Stimulated activated CD4-positive, alpha-beta T cell treated with anti-CD3 and anti-CD28 coated beads, TNF-alpha, amount 100 ng/mL, for 4 hours (primary cell): ENCODE data around the gene PPM1H.

ENCODE experiments used
- DNase-seq, 3 experiments: peaks; one replicate each; pipeline ENCODE4 v3.0.0-alpha.2; 2020; ENCODE audit warnings: low read depth in 3 of 3

The PPM1H gene

GRCh38 chr12:62649412-62650138 is 285.4 kb downstream of the PPM1H start:
- no peak for DNase-seq

- no peak for DNase-seq
Measured at GRCh38 chr12:62647586-62647985, 287.4 kb downstream of the PPM1H start.

- DNase-seq, result no peak
Measured at GRCh38 chr12:62646566-62646965, 288.4 kb downstream of the PPM1H start.

- no peak for DNase-seq
Measured at GRCh38 chr12:62643486-62643885, 291.5 kb downstream of the PPM1H start.

- no peak for DNase-seq
Measured at GRCh38 chr12:62642486-62642885, 292.5 kb downstream of the PPM1H start.

- peak in 1 of 3 experiments; percentile 4 for DNase-seq
Measured at GRCh38 chr12:62640910-62641448, 294.0 kb downstream of the PPM1H start.

GRCh38 chr12:62637679-62638078 is 297.3 kb downstream of the PPM1H start:
- DNase-seq, result no peak

- no peak for DNase-seq
Measured at GRCh38 chr12:62635649-62636048, 299.3 kb downstream of the PPM1H start.

- DNase-seq, result peak in 1 of 3 experiments; percentile 5
Measured at GRCh38 chr12:62632411-62632918, 302.5 kb downstream of the PPM1H start.

GRCh38 chr12:62631471-62632410 is 303.2 kb downstream of the PPM1H start:
- DNase-seq, result peak in 1 of 3 experiments; percentile 1

GRCh38 chr12:62629971-62630739 is 304.8 kb downstream of the PPM1H start:
- DNase-seq, result no peak

GRCh38 chr12:62629413-62629812 is 305.5 kb downstream of the PPM1H start:
- no peak for DNase-seq

GRCh38 chr12:62627181-62627580 is 307.8 kb downstream of the PPM1H start:
- no peak for DNase-seq

- no peak for DNase-seq
Measured at GRCh38 chr12:62625228-62625627, 309.7 kb downstream of the PPM1H start.

- DNase-seq, result no peak
Measured at GRCh38 chr12:62622177-62622576, 312.8 kb downstream of the PPM1H start.

- DNase-seq, result no peak
Measured at GRCh38 chr12:62621101-62621638, 313.8 kb downstream of the PPM1H start.

GRCh38 chr12:62618930-62619329 is 316.0 kb downstream of the PPM1H start:
- no peak for DNase-seq

GRCh38 chr12:62618319-62618718 is 316.6 kb downstream of the PPM1H start:
- no peak for DNase-seq

GRCh38 chr12:62613081-62613480 is 321.9 kb downstream of the PPM1H start:
- no peak for DNase-seq

GRCh38 chr12:62606654-62607053 is 328.3 kb downstream of the PPM1H start:
- no peak for DNase-seq

- no peak for DNase-seq
Measured at GRCh38 chr12:62605981-62606380, 329.0 kb downstream of the PPM1H start.
